Thoracic aorta (tissue), 2 donors: ENCODE measurements around the gene ENOX1. TPM values are rescaled to one million over a fixed set of nuclear protein-coding genes. Genes with fewer than 3 reads are reported as not detected.

Experiments used
- ATAC-seq: fragments of 150-250 bp; one replicate; pipeline ENCODE4 v1.8.0; 2017; ENCODE audit warnings: low read depth; ENCODE audit not compliant: insufficient number of reproducible peaks, low FRiP score
- DNase-seq: peaks from one replicate; pipeline ENCODE4 v3.0.0-alpha.2; 2020; ENCODE audit warnings: low spot score
- H3K27ac ChIP-seq, 2 donors: fragments of 200-600 bp; sonication (generic); 1 replicate in 1 of 2; 2 replicates in 1 of 2; pipeline ENCODE4 v1.5.1; 2016; ENCODE audit warnings: mild to moderate bottlenecking in 2 of 2, moderate library complexity in 2 of 2
- H3K27me3 ChIP-seq: fragments of 200-600 bp; sonication (generic); replicated peaks from 2 replicates; pipeline ENCODE4 v1.6.0; 2016; ENCODE audit warnings: mild to moderate bottlenecking; ENCODE audit not compliant: insufficient read depth
- H3K36me3 ChIP-seq: fragments of 200-600 bp; sonication (generic); one replicate; pipeline ENCODE4 v1.5.1; 2016
- H3K4me1 ChIP-seq, 2 donors: fragments of 200-600 bp; sonication (generic); 1 replicate in 1 of 2; 2 replicates in 1 of 2; pipeline versions ENCODE4 v1.5.1 to v1.6.0; 2016; ENCODE audit warnings: low read depth in 2 of 2, mild to moderate bottlenecking in 1 of 2; ENCODE audit not compliant: control insufficient read depth in 1 of 2
- H3K4me3 ChIP-seq: fragments of 200-600 bp; sonication (generic); 2 replicates; pipeline ENCODE4 v1.5.1; 2016; ENCODE audit warnings: mild to moderate bottlenecking
- H3K9me3 ChIP-seq: fragments of 200-600 bp; sonication (generic); 2 replicates; pipeline ENCODE4 v1.5.1; 2016
- CTCF ChIP-seq: fragments of 200-600 bp; sonication (generic); IDR thresholded peaks from one replicate; pipeline ENCODE4 v1.5.1; 2019; ENCODE audit warnings: antibody characterized with exemption
- total RNA-seq, 2 donors: library from RNA; depleted of rRNA; stranded (reverse); fragments of >200 nt; gene quantifications; one replicate each; pipeline versions ENCODE4 v1.1.0 to v1.2.3, GENCODE V29; 2016

The ENOX1 gene
- total RNA-seq, 2 donors from 2014 or later: 0.41 to 2.3 TPM

GRCh38 chr13:43782686-43783085 lies 4.1 kb downstream of the ENOX1 start:
- Histone ChIP-seq H3K4me1 (peaks cover 3 to 13% of the 10 kb centered on the region in 2 donors), H3K9me3 (no peaks in the 10 kb centered on the region), H3K27ac (no peak overlapping the region), H3K27me3 (no peaks in the 10 kb centered on the region), H3K4me3 (no peak overlapping the region), H3K36me3 (no peaks in the 10 kb centered on the region)
- no peak for TF ChIP-seq CTCF
- DNase-seq: no peak
- ATAC-seq: no peak

GRCh38 chr13:43780666-43781065 lies 6.1 kb downstream of the ENOX1 start:
- Histone ChIP-seq H3K27ac (no peak overlapping the region), H3K27me3 (no peaks in the 10 kb centered on the region), H3K4me1 (no peaks in the 10 kb centered on the region), H3K9me3 (no peaks in the 10 kb centered on the region), H3K36me3 (no peaks in the 10 kb centered on the region), H3K4me3 (no peak overlapping the region)
- ATAC-seq (no peak), DNase-seq (no peak)
- no peak for TF ChIP-seq CTCF

- no peak overlapping the region for H3K4me3 ChIP-seq
- DNase-seq (no peak), ATAC-seq (no peak)
- H3K27ac ChIP-seq: no peak overlapping the region
- no peaks in the 10 kb centered on the region for H3K9me3 ChIP-seq
- no peaks in the 10 kb centered on the region for H3K27me3 ChIP-seq
- TF ChIP-seq CTCF: no peak
- no peaks in the 10 kb centered on the region for H3K4me1 ChIP-seq
- H3K36me3 ChIP-seq: no peaks in the 10 kb centered on the region
Observed at GRCh38 chr13:43776501-43777079, 10.2 kb downstream of the ENOX1 start.

- TF ChIP-seq CTCF: no peak
- no peak overlapping the region for H3K4me3 ChIP-seq
- ATAC-seq (no peak), DNase-seq (no peak)
- H3K9me3 ChIP-seq: no peaks in the 10 kb centered on the region
- no peaks in the 10 kb centered on the region for H3K27me3 ChIP-seq
- no peaks in the 10 kb centered on the region for H3K4me1 ChIP-seq
- no peak overlapping the region for H3K27ac ChIP-seq
- no peaks in the 10 kb centered on the region for H3K36me3 ChIP-seq
Observed at GRCh38 chr13:43776006-43776405, 10.8 kb downstream of the ENOX1 start.

GRCh38 chr13:43773602-43774001 lies 13.2 kb downstream of the ENOX1 start:
- Histone ChIP-seq H3K4me1 (no peaks in the 10 kb centered on the region), H3K9me3 (no peaks in the 10 kb centered on the region), H3K36me3 (no peaks in the 10 kb centered on the region), H3K4me3 (no peak overlapping the region), H3K27ac (no peak overlapping the region), H3K27me3 (no peaks in the 10 kb centered on the region)
- DNase-seq: no peak
- no peak for ATAC-seq
- TF ChIP-seq CTCF: no peak
